HepG2 (cell line): ENCODE results near the gene NKPD1. TPM values are rescaled to one million over a fixed set of nuclear protein-coding genes. Genes with fewer than 3 reads are reported as not detected.

ENCODE experiments used
- E2F1 ChIP-seq: sonication (generic); formaldehyde crosslinking; IDR thresholded peaks from 2 replicates; pipeline ENCODE4 v1.5.0; 2020; ENCODE audit warnings: missing genetic modification reagents
- HIC2 ChIP-seq: sonication (generic); formaldehyde crosslinking; IDR thresholded peaks from 2 replicates; pipeline ENCODE4 v1.9.0; 2022; ENCODE audit warnings: low read depth, missing genetic modification reagents
- HNF4A ChIP-seq: sonication (generic); formaldehyde crosslinking; IDR thresholded peaks from 2 replicates; pipeline ENCODE4 v1.4.0; 2020; ENCODE audit warnings: missing genetic modification reagents
- IKZF4 ChIP-seq: sonication (generic); formaldehyde crosslinking; IDR thresholded peaks from 2 replicates; pipeline ENCODE4 v1.5.1; 2020; ENCODE audit warnings: borderline replicate concordance, mild to moderate bottlenecking, low read depth, missing genetic modification reagents; ENCODE audit errors: not compliant biosample characterization
- JARID2 ChIP-seq: sonication (generic); formaldehyde crosslinking; IDR thresholded peaks from 2 replicates; pipeline ENCODE4 v1.8.1; 2023; ENCODE audit warnings: missing genetic modification reagents, inconsistent platforms; ENCODE audit not compliant: insufficient replicate concordance
- KLF11 ChIP-seq: IDR thresholded peaks from 2 replicates; pipeline ENCODE4 v1.6.1; 2016; ENCODE audit warnings: missing compliant biosample characterization
- KMT2A ChIP-seq: sonication (generic); formaldehyde crosslinking; IDR thresholded peaks from 2 replicates; pipeline ENCODE4 v1.4.0; 2020; ENCODE audit warnings: missing genetic modification reagents
- MYC ChIP-seq: sonication (generic); formaldehyde crosslinking; IDR thresholded peaks from 2 replicates; pipeline ENCODE4 v1.9.0; 2021; ENCODE audit warnings: missing genetic modification reagents, borderline replicate concordance
- NFYB ChIP-seq: sonication (generic); formaldehyde crosslinking; IDR thresholded peaks from 2 replicates; pipeline ENCODE4 v1.4.0; 2020; ENCODE audit warnings: missing genetic modification reagents
- NRL ChIP-seq: sonication (generic); formaldehyde crosslinking; IDR thresholded peaks from 2 replicates; pipeline ENCODE4 v1.5.0; 2020; ENCODE audit warnings: missing genetic modification reagents, mild to moderate bottlenecking, moderate library complexity, borderline replicate concordance
- RFXAP ChIP-seq: sonication (generic); formaldehyde crosslinking; IDR thresholded peaks from 2 replicates; pipeline ENCODE4 v1.4.0; 2020; ENCODE audit warnings: missing genetic modification reagents, borderline replicate concordance
- RORA ChIP-seq: sonication (generic); formaldehyde crosslinking; IDR thresholded peaks from 2 replicates; pipeline ENCODE4 v1.5.0; 2020; ENCODE audit warnings: mild to moderate bottlenecking, missing genetic modification reagents, moderate library complexity
- ZFYVE20 ChIP-seq: sonication (generic); formaldehyde crosslinking; IDR thresholded peaks from 2 replicates; pipeline ENCODE4 v1.8.0; 2023; ENCODE audit warnings: low read depth, mild to moderate bottlenecking, moderate library complexity, missing genetic modification reagents, borderline replicate concordance
- ZMYM2 ChIP-seq: sonication (generic); formaldehyde crosslinking; IDR thresholded peaks from 2 replicates; pipeline ENCODE4 v1.8.0; 2022; ENCODE audit warnings: mild to moderate bottlenecking, missing genetic modification reagents
- ZNF639 ChIP-seq: conservative IDR thresholded peaks from 2 replicates; pipeline ENCODE4 v1.6.1; 2018; ENCODE audit warnings: missing genetic modification reagents
- ZNF678 ChIP-seq: sonication (generic); formaldehyde crosslinking; IDR thresholded peaks from 2 replicates; pipeline ENCODE4 v1.4.0; 2020; ENCODE audit warnings: mild to moderate bottlenecking, missing genetic modification reagents
- polyA plus RNA-seq, 8 experiments: library from polyadenylated mRNA; depleted of rRNA in 3 of 8; stranded (reverse) in 7 of 8; unstranded in 1 of 8; fragments of >200 nt; fragmentation: Illumina TruSeq in 4 of 8; extraction: Trizol in 4 of 8; gene quantifications; 2 replicates each; pipeline versions ENCODE4 v1.2.1 to v1.2.3, GENCODE V29; 2011 to 2016; ENCODE audit warnings: low read depth in 4 of 8, missing spikeins in 1 of 8, mixed read lengths in 1 of 8; ENCODE audit not compliant: insufficient read depth in 1 of 8
- total RNA-seq, 5 experiments: library from RNA; depleted of rRNA; stranded (reverse); fragments of >200 nt; fragmentation: Illumina TruSeq; extraction: Trizol; gene quantifications; 2 replicates each; pipeline ENCODE4 v1.2.3, GENCODE V29; 2016; ENCODE audit warnings: low read depth in 1 of 5
- TF ChIP-seq, protein P1 (sequence below): sonication (generic); formaldehyde crosslinking; IDR thresholded peaks from 2 replicates; pipeline ENCODE4 v1.4.0; 2020; ENCODE audit warnings: mild to moderate bottlenecking, missing genetic modification reagents, borderline replicate concordance
- TF ChIP-seq, protein P2 (sequence below): sonication (generic); formaldehyde crosslinking; IDR thresholded peaks from 2 replicates; pipeline ENCODE4 v1.5.1; 2020; ENCODE audit warnings: mild to moderate bottlenecking, missing genetic modification reagents

Gene NKPD1
- total and polyA plus RNA-seq, 2 of the 13 experiments (the other 11 are each of a cell fraction or from before 2014, with no cell fraction given), result 0.03 TPM; not detected in 1

GRCh38 chr19:45177817-45178261 lies 17.1 kb upstream of the NKPD1 start, which contains the start of gene TRAPPC6A (continued):
- TF ChIP-seq KLF11 (CRISPR knock-in tag), result no peak
- TF ChIP-seq, protein P1, sequence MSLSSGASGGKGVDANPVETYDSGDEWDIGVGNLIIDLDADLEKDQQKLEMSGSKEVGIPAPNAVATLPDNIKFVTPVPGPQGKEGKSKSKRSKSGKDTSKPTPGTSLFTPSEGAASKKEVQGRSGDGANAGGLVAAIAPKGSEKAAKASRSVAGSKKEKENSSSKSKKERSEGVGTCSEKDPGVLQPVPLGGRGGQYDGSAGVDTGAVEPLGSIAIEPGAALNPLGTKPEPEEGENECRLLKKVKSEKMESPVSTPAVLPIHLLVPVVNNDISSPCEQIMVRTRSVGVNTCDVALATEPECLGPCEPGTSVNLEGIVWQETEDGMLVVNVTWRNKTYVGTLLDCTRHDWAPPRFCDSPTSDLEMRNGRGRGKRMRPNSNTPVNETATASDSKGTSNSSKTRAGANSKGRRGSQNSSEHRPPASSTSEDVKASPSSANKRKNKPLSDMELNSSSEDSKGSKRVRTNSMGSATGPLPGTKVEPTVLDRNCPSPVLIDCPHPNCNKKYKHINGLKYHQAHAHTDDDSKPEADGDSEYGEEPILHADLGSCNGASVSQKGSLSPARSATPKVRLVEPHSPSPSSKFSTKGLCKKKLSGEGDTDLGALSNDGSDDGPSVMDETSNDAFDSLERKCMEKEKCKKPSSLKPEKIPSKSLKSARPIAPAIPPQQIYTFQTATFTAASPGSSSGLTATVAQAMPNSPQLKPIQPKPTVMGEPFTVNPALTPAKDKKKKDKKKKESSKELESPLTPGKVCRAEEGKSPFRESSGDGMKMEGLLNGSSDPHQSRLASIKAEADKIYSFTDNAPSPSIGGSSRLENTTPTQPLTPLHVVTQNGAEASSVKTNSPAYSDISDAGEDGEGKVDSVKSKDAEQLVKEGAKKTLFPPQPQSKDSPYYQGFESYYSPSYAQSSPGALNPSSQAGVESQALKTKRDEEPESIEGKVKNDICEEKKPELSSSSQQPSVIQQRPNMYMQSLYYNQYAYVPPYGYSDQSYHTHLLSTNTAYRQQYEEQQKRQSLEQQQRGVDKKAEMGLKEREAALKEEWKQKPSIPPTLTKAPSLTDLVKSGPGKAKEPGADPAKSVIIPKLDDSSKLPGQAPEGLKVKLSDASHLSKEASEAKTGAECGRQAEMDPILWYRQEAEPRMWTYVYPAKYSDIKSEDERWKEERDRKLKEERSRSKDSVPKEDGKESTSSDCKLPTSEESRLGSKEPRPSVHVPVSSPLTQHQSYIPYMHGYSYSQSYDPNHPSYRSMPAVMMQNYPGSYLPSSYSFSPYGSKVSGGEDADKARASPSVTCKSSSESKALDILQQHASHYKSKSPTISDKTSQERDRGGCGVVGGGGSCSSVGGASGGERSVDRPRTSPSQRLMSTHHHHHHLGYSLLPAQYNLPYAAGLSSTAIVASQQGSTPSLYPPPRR (CRISPR knock-in tag), result no peak
- no peak for TF ChIP-seq ZFYVE20 (CRISPR knock-in tag)
- no peak for TF ChIP-seq RORA
- no peak for TF ChIP-seq IKZF4 (CRISPR knock-in tag)
- TF ChIP-seq, protein P2, sequence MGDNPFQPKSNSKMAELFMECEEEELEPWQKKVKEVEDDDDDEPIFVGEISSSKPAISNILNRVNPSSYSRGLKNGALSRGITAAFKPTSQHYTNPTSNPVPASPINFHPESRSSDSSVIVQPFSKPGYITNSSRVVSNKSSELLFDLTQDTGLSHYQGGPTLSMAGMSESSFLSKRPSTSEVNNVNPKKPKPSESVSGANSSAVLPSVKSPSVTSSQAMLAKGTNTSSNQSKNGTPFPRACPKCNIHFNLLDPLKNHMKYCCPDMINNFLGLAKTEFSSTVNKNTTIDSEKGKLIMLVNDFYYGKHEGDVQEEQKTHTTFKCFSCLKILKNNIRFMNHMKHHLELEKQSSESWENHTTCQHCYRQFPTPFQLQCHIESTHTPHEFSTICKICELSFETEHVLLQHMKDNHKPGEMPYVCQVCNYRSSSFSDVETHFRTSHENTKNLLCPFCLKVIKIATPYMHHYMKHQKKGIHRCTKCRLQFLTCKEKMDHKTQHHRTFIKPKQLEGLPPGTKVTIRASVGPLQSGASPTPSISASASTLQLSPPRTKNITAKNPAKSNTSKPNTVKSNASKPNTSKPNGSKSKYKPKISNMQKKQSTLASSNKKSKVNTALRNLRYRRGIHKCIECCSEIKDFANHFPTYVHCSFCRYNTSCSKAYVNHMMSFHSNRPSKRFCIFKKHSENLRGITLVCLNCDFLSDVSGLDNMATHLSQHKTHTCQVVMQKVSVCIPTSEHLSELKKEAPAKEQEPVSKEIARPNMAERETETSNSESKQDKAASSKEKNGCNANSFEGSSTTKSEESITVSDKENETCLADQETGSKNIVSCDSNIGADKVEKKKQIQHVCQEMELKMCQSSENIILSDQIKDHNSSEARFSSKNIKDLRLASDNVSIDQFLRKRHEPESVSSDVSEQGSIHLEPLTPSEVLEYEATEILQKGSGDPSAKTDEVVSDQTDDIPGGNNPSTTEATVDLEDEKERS (CRISPR knock-in tag), result no peak
- no peak for TF ChIP-seq ZNF639 (CRISPR knock-in tag)
- TF ChIP-seq ZNF678 (CRISPR knock-in tag), result no peak
- no peak for TF ChIP-seq RFXAP
- TF ChIP-seq HNF4A (CRISPR knock-in tag), result no peak
- TF ChIP-seq NFYB, result no peak
- no peak for TF ChIP-seq JARID2 (CRISPR knock-in tag)
- no peak for TF ChIP-seq ZMYM2 (CRISPR knock-in tag)
- TF ChIP-seq HIC2, result no peak
- no peak for TF ChIP-seq MYC (CRISPR knock-in tag)
- TF ChIP-seq KMT2A (CRISPR knock-in tag), result 0 out of 2 replicates have a peak, but pooled peaks have one; percentile 47
- no peak for TF ChIP-seq NRL (CRISPR knock-in tag)
- TF ChIP-seq E2F1 (CRISPR knock-in tag), result no peak
